Activated CD4-positive, alpha-beta T cell treated with anti-CD3 and anti-CD28 coated beads, Interleukin-10, Interleukin-2, amounts not matched to agents 100 ng/mL and 50 ng/mL, durations not matched to agents 16 hours and 8 hours (primary cell): ENCODE measurements around the gene SLC47A1.
"Not testable (repeated sequence)": the region's sequence is repeated elsewhere in the genome, so short reads cannot be mapped to it uniquely, and the experiment has no call there.

Source experiments
- DNase-seq: peaks from one replicate; pipeline ENCODE4 v3.0.0-alpha.2; 2020

Gene SLC47A1

GRCh38 chr17:19533718-19534561, at the start of gene SLC47A1:
Gene SLC47A1, plus strand, starts transcription at chr17:19533854. Its CDS starts 86 bp downstream, at chr17:19533940.
- DNase-seq = peak; percentile 8

GRCh38 chr17:19485800-19486340, 47.8 kb upstream of the SLC47A1 start:
- no peak for DNase-seq

- DNase-seq = no peak
Measured at GRCh38 chr17:19486351-19487023, 47.2 kb upstream of the SLC47A1 start.

GRCh38 chr17:19487024-19487600, 46.5 kb upstream of the SLC47A1 start:
- no peak for DNase-seq

GRCh38 chr17:19492141-19492540, 41.5 kb upstream of the SLC47A1 start:
- no peak for DNase-seq

- DNase-seq = no peak
Measured at GRCh38 chr17:19494961-19495806, 38.5 kb upstream of the SLC47A1 start.

GRCh38 chr17:19495828-19496528, 37.7 kb upstream of the SLC47A1 start:
- no peak for DNase-seq

- DNase-seq = no peak
Measured at GRCh38 chr17:19497624-19498023, 36.0 kb upstream of the SLC47A1 start.

GRCh38 chr17:19501219-19501618, 32.4 kb upstream of the SLC47A1 start:
- no peak for DNase-seq

- DNase-seq = peak; percentile 73
Measured at GRCh38 chr17:19502517-19502916, 31.1 kb upstream of the SLC47A1 start.

- DNase-seq = not testable (repeated sequence)
Measured at GRCh38 chr17:19505561-19505960, 28.1 kb upstream of the SLC47A1 start.

- peak; percentile 75 for DNase-seq
Measured at GRCh38 chr17:19507775-19508576, 25.7 kb upstream of the SLC47A1 start.

GRCh38 chr17:19508577-19508867, 25.1 kb upstream of the SLC47A1 start:
- DNase-seq = no peak

- DNase-seq = not testable (repeated sequence)
Measured at GRCh38 chr17:19509281-19509852, 24.3 kb upstream of the SLC47A1 start.

- DNase-seq = no peak
Measured at GRCh38 chr17:19510903-19511302, 22.8 kb upstream of the SLC47A1 start.

GRCh38 chr17:19513897-19514488, 19.7 kb upstream of the SLC47A1 start:
- DNase-seq = peak; percentile 65

- DNase-seq = no peak
Measured at GRCh38 chr17:19517699-19518098, 16.0 kb upstream of the SLC47A1 start.

- DNase-seq = not testable (repeated sequence)
Measured at GRCh38 chr17:19519388-19520291, 14.0 kb upstream of the SLC47A1 start.

- no peak for DNase-seq
Measured at GRCh38 chr17:19520641-19521040, 13.0 kb upstream of the SLC47A1 start.
